GM21367 (cell line): ENCODE measurements around the gene OLAH.
A peak's percentile ranks its signal among the peaks of the same experiment; 100 is the strongest.

Experiments used
- ATAC-seq: cut with Tn5 transposase; IDR thresholded peaks from one replicate; pipeline ENCODE4 v1.9.1; 2021; ENCODE audit not compliant: unreplicated experiment

Gene OLAH

GRCh38 chr10:15068802-15069201 is 25.1 kb downstream of the OLAH start:
- ATAC-seq, result no peak

GRCh38 chr10:15069230-15069629 is 25.5 kb downstream of the OLAH start:
- no peak for ATAC-seq

- ATAC-seq, result no peak
Measured at GRCh38 chr10:15072358-15072757, 28.6 kb downstream of the OLAH start.

GRCh38 chr10:15075421-15075820 is 31.7 kb downstream of the OLAH start:
- ATAC-seq, result no peak

- ATAC-seq, result no peak
Measured at GRCh38 chr10:15083674-15084501, 40.1 kb downstream of the OLAH start.

GRCh38 chr10:15084502-15084922 is 40.8 kb downstream of the OLAH start:
- no peak for ATAC-seq

GRCh38 chr10:15088428-15089261 is 44.9 kb downstream of the OLAH start, which contains the start of gene ACBD7:
ACBD7 (minus strand) TSS chr10:15088776; CDS start chr10:15088728, 48 bp downstream.
- ATAC-seq, result peak; percentile 99

- ATAC-seq, result no peak
Measured at GRCh38 chr10:15091418-15091817, 47.7 kb downstream of the OLAH start.

GRCh38 chr10:15092855-15093408 is 49.2 kb downstream of the OLAH start:
- ATAC-seq, result no peak

- no peak for ATAC-seq
Measured at GRCh38 chr10:15096661-15097010, 52.9 kb downstream of the OLAH start.

- ATAC-seq, result peak; percentile 89
Measured at GRCh38 chr10:15097011-15097812, 53.5 kb downstream of the OLAH start, which contains the start of gene RPP38. RPP38 (plus strand) TSS chr10:15097355; CDS start chr10:15103315, 5,960 bp downstream.

- no peak for ATAC-seq
Measured at GRCh38 chr10:15099886-15100285, 56.1 kb downstream of the OLAH start.

- ATAC-seq, result no peak
Measured at GRCh38 chr10:15103513-15103912, 59.8 kb downstream of the OLAH start.

GRCh38 chr10:15106352-15107013 is 62.7 kb downstream of the OLAH start:
- ATAC-seq, result peak; percentile 67

GRCh38 chr10:15112657-15113056 is 68.9 kb downstream of the OLAH start:
- ATAC-seq, result no peak

- no peak for ATAC-seq
Measured at GRCh38 chr10:15113766-15114165, 70.0 kb downstream of the OLAH start.

- ATAC-seq, result no peak
Measured at GRCh38 chr10:15116225-15116624, 72.5 kb downstream of the OLAH start.

GRCh38 chr10:15118615-15119014 is 74.9 kb downstream of the OLAH start:
- ATAC-seq, result no peak

- no peak for ATAC-seq
Measured at GRCh38 chr10:15120523-15120922, 76.8 kb downstream of the OLAH start.

GRCh38 chr10:15121707-15122106 is 78.0 kb downstream of the OLAH start:
- no peak for ATAC-seq
